ENCODE data around the gene HCFC1R1.

Gene HCFC1R1

GRCh38 chr16:3017344-3017743 lies 6.4 kb downstream of the HCFC1R1 start:
- no peak for DNase-seq

- DNase-seq, result no peak
Measured at GRCh38 chr16:3015865-3016521, 7.7 kb downstream of the HCFC1R1 start.

- no peak for DNase-seq
Measured at GRCh38 chr16:3014971-3015370, 8.8 kb downstream of the HCFC1R1 start.

- DNase-seq, result no peak
Measured at GRCh38 chr16:3013998-3014690, 9.6 kb downstream of the HCFC1R1 start.

GRCh38 chr16:3013491-3013951 lies 10.2 kb downstream of the HCFC1R1 start:
- DNase-seq, result no peak

- no peak for DNase-seq
Measured at GRCh38 chr16:3012828-3013420, 10.8 kb downstream of the HCFC1R1 start, which contains the start of gene CLDN9. CLDN9 (plus strand) TSS chr16:3012923; CDS start chr16:3013363, 440 bp downstream.

GRCh38 chr16:3012246-3012645 lies 11.5 kb downstream of the HCFC1R1 start:
- no peak for DNase-seq

- DNase-seq, result no peak
Measured at GRCh38 chr16:3010510-3010909, 13.2 kb downstream of the HCFC1R1 start.

- no peak for DNase-seq
Measured at GRCh38 chr16:3009568-3010390, 14.0 kb downstream of the HCFC1R1 start.

- DNase-seq, result no peak
Measured at GRCh38 chr16:3008690-3009037, 15.1 kb downstream of the HCFC1R1 start.

GRCh38 chr16:3007957-3008689 lies 15.6 kb downstream of the HCFC1R1 start:
- peak in 1 of 2 experiments; percentile 36 for DNase-seq

GRCh38 chr16:3007059-3007956 lies 16.4 kb downstream of the HCFC1R1 start:
- DNase-seq, result no peak

GRCh38 chr16:3004781-3005284 lies 18.9 kb downstream of the HCFC1R1 start:
- DNase-seq, result no peak

GRCh38 chr16:3004319-3004718 lies 19.4 kb downstream of the HCFC1R1 start:
- no peak for DNase-seq

- DNase-seq, result peak; percentile 91 to 97
Measured at GRCh38 chr16:3003582-3004270, 20.0 kb downstream of the HCFC1R1 start.

- DNase-seq, result no peak
Measured at GRCh38 chr16:3001316-3001715, 22.4 kb downstream of the HCFC1R1 start.

- DNase-seq, result no peak
Measured at GRCh38 chr16:3000540-3000939, 23.2 kb downstream of the HCFC1R1 start.

- no peak for DNase-seq
Measured at GRCh38 chr16:2999929-3000328, 23.8 kb downstream of the HCFC1R1 start.

- no peak for DNase-seq
Measured at GRCh38 chr16:2996298-2996697, 27.4 kb downstream of the HCFC1R1 start.

GRCh38 chr16:2992383-2993081 lies 31.2 kb downstream of the HCFC1R1 start:
- no peak for DNase-seq

Data from stimulated activated CD4-positive, alpha-beta T cell treated with anti-CD3 and anti-CD28 coated beads, Interleukin-4, amount 100 ng/mL, for 4 hours (primary cell).